ENCODE data around the gene DNER.

DNA sequence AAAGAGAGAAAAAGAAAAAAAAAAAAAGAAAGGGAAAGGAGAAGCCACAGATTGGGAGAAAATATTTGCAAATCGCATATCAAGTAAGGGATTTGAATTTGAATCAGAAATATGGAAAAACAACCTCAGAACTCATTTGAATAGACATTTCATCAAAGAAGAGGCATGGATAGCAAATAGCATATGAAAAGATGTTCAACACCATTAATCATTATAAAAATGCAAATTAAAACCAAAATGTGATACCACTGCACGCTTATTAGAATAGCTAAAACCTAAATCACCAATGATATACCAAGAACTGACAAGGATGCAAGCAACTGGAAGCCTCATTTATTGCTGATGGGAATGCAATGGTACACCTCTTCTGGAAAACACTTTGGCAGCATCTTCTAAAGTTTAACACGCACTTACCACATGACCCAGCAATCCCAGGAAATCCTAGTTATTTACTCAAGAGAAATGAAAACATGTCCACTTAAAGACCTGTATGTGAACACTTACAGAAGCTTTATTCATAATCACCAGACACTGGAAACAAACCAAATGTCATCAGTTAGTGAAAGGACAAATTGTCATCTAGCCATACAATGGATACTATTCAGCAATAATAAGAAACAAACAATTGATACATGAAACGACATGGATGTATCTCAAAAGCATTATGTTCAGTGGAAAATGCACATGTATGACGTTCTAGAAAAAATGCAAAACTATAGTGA, 10.3 kb downstream of the DNER start:
- TF ChIP-seq POLR2A (IDR thresholded peaks at IDR 0.05) (no peak), POLR2AphosphoS5 (IDR thresholded peaks at IDR 0.05) (no peak)
- TF ChIP-seq, protein P1, sequence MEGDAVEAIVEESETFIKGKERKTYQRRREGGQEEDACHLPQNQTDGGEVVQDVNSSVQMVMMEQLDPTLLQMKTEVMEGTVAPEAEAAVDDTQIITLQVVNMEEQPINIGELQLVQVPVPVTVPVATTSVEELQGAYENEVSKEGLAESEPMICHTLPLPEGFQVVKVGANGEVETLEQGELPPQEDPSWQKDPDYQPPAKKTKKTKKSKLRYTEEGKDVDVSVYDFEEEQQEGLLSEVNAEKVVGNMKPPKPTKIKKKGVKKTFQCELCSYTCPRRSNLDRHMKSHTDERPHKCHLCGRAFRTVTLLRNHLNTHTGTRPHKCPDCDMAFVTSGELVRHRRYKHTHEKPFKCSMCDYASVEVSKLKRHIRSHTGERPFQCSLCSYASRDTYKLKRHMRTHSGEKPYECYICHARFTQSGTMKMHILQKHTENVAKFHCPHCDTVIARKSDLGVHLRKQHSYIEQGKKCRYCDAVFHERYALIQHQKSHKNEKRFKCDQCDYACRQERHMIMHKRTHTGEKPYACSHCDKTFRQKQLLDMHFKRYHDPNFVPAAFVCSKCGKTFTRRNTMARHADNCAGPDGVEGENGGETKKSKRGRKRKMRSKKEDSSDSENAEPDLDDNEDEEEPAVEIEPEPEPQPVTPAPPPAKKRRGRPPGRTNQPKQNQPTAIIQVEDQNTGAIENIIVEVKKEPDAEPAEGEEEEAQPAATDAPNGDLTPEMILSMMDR (IDR thresholded peaks at IDR 0.05): no peak

All from breast epithelium (tissue), 3 donors.